HG02885 (cell line): Measurements from ENCODE around the gene FBXW2.

ENCODE experiments used
- ATAC-seq: cut with Tn5 transposase; IDR thresholded peaks from one replicate; pipeline ENCODE4 v1.9.1; 2021; ENCODE audit warnings: mild to moderate bottlenecking; ENCODE audit not compliant: unreplicated experiment, poor library complexity

The FBXW2 gene

DNA sequence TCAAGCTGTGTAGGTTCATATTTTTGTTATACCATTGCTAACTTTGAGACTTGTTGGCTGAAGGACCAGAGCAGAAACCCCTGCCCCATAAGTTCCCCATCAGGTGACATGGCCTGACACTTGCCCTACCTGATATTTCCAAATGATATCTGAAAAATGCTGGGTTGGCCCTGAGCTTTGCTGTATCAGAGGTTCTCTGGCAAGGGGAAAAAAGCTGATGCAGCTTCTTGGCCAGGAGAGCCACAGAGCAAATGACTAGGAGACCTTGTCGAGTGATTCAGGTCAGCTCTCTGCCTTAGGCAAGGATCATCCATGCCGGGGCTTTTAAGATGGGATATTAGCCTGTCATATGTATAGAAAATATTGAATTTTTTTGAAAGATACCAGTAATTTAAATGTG, 76.0 kb downstream of the FBXW2 start:
- no peak for ATAC-seq

DNA sequence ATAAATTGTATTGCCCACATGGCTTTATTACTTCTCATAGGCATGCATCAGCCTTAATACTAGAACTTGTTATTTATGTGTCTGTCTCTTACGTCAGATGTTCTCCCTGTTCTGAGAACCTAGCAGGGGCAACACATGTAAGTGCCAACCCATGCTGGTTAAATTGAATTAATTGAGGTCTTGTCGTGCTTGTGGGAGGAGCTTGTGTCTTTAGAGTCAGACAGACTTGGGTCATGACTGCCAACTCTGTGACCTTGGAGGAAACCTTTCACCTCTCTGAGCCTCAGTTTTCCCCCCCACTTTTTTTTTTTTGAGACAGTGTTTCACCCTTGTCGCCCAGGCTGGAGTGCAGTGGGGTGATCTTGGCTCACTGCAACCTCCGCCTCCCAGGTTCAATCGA, 76.7 kb downstream of the FBXW2 start:
- no peak for ATAC-seq

DNA sequence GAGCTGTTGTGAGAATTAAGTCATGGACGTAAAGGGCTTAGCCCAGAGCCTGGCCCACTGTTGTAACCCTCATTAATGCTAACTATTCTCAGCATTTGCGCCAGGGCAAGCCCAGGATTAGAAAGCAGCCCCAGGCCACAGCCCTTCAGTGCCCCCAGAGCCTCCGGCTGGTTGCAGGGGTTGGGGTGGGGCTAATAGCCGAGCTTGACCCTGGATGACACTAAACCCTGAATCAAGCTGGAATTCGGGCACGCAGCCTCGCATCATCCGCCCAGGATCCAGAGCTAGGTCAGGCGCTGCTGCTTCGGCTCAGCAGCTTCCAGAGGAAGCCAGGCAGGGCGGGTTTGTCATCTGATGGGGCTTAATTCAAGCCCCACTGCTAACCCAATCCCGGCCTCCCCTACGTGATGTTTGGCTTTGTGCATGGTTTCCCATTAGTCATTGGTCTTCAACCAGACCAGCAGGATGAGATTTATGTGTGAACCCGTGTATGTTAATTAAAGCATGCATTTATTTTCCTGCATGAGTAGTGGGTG, 77.8 kb downstream of the FBXW2 start:
- ATAC-seq: no peak

DNA sequence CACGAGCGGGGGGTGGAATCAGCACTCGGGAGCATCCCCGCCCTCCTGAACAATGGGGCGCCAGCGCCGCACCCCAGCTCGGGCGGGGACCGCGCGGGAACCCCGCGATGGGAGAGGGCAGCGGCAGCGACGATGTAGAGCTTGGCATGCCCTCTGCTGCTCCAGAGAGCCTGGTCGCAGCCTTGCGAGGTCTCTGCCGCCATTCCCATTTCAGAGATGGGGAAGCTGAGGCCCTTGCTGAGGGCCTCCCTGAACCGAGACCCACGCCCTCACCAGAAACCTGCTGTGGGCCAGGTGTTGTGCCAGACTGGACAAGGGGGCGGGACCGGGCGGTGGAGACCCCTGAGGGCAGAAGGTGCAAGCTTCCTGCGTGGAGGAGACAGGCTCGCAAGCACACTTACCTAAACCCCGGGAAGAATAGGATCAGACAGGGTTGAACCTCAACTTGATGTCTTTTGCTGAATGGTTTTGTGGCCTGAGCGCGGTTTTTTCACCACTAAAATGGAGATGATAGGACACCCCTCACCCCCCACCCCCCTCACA, 78.3 kb downstream of the FBXW2 start:
- ATAC-seq: no peak

DNA sequence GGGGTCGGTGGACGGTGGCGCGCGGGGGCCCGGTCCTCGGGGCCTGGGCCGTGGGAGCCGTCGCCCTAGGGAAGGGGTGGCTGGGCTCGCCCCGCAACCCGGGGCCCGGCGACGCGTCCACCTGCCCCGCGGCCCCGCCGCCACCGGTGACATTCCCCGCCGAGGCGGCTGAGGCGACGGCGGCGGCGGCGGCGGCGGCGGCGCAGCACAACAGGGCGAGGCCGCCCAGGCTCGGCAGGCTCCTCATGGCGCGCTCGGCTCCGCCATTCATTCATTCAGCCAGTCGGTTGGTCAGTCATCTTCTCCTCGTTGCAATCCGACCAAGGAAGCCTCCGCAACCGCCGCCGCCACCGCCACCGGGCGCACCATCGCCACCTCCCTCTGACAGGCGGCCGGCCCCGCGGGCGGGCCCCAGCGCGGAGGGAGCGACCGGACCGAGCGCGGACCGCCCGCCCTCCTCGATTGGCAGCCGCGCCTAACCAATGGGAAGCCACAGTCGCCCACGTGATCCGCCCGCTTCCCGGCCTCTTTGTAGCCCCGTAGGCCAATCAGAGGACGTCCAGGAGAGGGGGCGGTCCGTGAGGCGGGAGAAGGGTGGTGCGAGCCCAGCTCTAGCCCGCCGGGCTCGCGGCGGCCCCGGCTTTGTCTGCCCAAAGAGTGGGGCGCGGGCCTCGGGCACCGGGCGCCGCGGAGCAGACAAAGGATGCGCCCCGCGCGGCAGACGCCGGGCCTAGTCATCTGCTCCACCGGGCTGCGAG, 78.9 kb downstream of the FBXW2 start, which contains the start of gene MEGF9:
MEGF9 (minus strand) TSS at position 383 of the 758 bp plus-strand sequence; CDS start at position 271, 112 bp downstream.
- ATAC-seq: peak; percentile 96

DNA sequence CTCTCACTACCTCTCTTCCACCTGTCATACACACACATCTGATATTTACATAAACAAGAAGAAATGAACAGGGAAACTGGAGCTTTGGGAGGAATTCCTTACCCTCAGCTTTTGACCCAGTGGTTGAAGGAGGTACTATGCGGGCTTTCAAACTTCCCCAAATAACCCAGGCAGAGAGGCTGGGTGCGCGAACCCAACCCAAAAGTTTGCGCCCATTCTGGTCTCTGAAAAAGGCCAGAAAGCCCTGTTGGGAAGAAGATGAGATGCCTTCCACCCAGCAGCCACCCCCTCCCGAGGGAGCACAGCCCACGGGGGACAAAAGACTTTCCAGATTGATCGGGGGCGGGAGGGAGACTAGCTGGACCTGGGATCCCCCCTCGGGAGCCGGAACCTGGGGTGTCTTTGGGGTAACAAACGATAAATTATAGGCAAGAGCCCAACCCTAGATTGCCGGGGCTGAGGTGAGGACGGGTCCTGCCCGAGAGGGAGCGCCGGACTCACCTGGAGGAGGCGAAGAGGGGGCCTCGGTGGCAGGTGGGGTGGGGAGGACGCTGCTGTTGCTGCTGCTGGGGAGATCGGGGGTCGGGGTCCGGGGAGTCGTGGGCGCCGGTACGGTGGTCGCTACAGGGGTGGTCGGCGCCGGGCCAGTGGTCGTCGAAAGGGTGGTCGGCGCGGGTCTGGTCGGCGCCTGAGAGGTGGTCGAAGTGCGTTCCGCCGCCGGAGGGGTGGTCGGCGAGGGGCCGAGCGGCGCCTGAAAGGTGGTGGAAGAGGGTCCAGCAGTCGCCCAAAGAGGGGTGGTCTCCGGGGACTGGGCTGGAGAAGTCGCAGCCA, 79.7 kb downstream of the FBXW2 start:
- ATAC-seq: no peak

DNA sequence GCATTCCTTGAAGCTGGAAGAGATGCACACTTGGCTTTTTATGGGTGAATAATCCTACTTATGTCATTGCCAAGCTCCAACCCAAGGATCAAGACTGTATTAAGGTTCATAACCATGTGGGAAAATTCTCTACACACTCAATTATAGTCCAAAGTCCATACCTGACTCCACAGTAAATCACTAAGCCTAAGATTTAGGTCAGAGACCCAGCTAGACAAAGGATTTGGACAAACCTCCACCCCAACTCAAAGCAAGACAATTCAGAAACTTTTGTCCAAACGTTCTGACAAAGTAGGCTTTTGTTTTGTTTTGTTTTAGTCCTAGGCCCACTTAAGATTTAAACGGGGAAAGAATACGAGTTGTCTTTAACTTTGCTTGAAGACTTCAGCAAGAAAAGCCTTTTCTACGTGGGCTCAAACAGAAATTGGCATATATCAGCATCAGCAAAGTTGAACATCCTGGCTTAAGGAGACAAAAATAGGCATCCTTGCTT, 80.6 kb downstream of the FBXW2 start:
- ATAC-seq: no peak

DNA sequence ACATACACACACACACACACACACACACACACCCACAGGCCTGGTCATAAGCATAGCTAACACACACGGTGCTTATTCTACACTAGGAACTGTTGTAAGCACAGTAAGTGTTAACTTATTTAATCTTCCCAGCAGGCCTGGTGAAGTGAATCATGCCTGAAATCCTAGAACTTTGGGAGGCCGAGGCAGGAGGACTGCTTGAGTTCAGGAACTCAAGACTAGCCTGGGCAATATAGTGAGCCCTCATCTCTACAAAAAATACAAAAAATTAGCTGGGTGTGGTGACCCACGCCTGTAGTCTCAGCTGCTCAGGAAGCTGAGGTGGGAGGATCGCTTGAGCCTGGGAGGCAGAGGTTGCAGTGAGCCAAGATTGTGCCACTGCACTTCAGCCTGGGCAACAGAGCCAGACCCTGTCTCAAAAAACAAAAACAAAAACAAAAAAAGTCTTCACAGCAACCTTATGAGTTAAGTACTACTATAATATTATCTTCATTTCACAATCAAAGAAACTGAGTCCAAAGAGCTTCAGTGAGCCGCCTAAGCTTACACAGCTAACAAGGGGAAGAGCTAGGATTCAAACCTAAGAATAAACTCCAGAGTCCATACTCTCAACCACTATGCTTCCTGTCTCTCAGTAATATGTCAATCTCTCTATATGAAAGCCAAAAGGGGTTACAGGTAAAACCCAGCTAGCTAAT, 81.2 kb downstream of the FBXW2 start:
- no peak for ATAC-seq

DNA sequence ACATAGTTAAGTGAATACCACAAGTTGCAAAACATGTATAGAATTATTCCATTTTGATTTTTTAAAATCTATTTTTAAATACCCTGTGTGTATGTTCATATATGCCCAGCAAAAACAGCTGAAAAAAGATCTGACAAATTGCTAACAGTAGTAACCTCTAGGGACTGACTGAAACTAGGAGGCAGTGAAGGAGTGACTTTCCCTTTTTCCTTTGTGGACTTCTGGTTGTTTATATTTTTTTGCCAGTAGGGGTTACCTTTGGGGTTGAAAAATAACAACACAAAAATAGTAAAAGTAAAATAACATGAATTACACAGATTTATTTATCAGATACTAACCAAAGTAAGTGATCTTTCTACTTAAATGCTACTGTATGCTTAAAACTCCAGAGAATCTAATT, 81.9 kb downstream of the FBXW2 start:
- ATAC-seq: no peak

DNA sequence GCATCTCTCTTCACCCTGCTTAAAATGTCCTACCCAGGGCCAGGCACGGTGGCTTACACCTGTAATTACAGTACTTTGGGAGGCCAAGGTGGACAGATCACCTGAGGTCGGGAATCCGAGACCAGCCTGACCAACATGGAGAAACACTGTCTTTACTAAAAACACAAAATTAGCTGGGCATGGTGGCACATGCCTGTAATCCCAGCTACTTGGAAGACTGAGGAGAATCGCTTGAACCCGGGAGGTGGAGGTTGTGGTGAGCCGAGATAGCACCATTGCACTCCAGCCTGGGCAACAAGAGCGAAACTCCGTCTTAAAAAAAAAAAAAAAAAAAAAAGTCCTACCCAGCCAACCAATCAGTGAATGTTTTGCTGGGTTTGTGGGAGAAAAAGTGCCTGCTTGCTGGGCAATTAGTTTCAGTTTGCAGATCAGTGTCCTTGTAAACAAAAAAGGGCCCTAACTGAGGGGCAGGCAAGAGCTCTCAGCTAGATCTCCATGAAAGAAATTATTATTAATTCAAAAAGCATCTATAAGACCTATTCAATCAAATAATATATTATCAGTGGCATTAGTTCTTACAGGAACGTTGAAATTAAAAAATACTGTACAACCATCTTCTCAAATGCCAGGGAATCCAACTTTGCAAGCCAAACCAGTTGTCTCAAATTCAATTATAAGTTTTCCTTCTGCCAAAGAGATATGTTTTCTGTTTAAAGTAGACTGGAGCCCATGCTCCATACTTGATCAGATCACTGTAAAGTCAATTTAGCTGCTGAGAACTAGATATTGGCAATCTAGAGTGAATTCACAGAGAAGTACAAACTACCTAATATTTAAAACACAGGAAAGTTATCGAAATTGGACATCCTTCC, 82.9 kb downstream of the FBXW2 start:
- ATAC-seq: no peak

DNA sequence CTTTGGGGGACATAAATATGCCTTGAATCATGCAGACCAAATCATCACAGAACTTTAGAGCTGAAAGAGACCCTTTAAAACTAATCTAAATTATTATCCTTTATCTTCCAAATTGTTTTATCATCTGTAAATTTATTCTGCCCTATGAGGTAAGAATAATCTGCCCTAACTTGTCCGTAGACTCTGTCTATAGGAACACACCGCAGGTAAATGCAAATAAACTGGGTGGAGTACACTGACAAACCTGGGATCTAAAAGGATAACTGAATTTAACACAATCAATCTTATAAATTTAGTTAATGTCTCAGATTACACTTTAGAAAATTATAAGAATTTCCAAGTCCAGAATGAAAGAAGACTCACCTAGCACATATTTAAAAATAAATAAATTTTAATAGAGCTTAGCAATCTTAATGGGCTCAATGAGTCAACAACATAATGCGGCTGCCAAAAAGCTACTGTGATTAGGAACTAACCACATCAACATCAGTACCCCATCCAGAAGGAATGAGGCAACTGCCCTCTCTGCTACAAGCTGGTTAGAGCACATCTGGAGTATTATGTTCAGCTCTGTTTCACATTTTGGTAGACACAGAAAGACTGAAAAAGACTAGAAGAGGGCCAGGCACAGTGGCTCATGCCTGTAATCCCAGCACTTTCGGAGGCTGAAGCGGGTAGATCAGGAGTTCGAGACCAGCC, 84.5 kb downstream of the FBXW2 start:
- ATAC-seq: no peak

DNA sequence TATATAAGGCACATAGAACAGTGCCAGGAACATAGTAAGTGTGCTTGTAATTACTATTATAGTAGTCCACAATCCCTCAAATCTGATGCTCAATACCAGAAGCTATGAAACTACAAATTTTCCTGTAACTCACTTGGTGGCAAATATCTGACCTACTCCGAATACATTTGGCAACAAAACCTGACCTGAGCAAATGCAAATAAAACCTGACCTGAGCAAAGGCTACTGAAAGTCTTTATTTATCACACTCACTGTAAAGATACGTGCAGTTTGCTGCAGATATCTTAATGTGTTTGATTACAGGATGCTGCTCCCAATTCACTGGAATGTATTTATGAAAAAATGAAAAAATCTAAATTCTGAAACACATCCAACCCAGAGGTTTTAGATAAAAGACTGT, 86.0 kb downstream of the FBXW2 start:
- no peak for ATAC-seq
